Activated naive CD8-positive, alpha-beta T cell treated with anti-CD3 and anti-CD28 coated beads for 36 hours (primary cell): ENCODE measurements around the gene ATXN10. TPM values are rescaled to one million over a fixed set of nuclear protein-coding genes. Genes with fewer than 3 reads are reported as not detected.

Experiments used
- DNase-seq: peaks from one replicate; pipeline ENCODE4 v3.0.0; 2021
- H3K27ac Mint-ChIP-seq: one replicate; pipeline ENCODE4 v1.8.0; 2022; ENCODE audit warnings: mild to moderate bottlenecking, moderate library complexity, mixed read lengths
- H3K27me3 Mint-ChIP-seq: one replicate; pipeline ENCODE4 v1.8.0; 2022; ENCODE audit warnings: mild to moderate bottlenecking, mixed read lengths
- H3K36me3 Mint-ChIP-seq: one replicate; pipeline ENCODE4 v1.8.0; 2021; ENCODE audit warnings: mild to moderate bottlenecking, mixed read lengths
- H3K4me1 Mint-ChIP-seq: one replicate; pipeline ENCODE4 v1.8.0; 2021; ENCODE audit warnings: mixed read lengths
- H3K4me3 Mint-ChIP-seq: one replicate; pipeline ENCODE4 v1.8.0; 2022; ENCODE audit warnings: mild to moderate bottlenecking, moderate library complexity, mixed read lengths
- H3K9me3 Mint-ChIP-seq: one replicate; pipeline ENCODE4 v1.8.0; 2022; ENCODE audit warnings: mixed read lengths
- total RNA-seq, 2 experiments: library from RNA; stranded (reverse); gene quantifications; one replicate each; pipeline ENCODE4 v1.2.3, GENCODE V29; 2021

Gene ATXN10
- total RNA-seq, 2 experiments from 2014 or later = 124 to 130 TPM

DNA sequence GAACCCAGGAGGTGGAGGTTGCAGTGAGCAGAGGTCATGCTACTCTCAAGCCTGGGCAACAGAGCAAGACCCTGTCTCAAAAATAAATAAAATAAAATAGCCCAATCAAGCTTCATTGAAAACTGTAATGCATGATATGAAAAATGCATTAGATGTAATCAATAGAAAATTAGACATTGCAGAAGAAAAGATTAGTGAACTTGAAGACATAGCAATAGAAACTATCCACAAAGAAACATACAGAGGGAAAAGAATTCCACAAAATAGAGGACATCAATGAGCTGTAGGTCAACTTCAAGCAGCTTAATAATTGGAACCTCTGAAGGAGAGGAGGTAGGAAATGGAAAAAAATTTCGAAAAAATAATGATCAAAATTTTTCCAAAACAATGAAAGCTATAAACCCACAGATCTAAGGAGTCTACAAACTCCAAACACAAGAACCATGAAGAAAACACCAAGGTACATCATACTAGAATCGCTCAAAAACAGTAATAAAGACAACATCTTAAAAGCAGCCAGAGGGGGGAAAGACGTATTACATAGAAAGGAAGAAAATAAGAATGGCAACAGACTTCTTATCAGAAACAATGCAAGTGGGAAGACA is 201.1 kb downstream of the ATXN10 start:
- H3K9me3 Mint-ChIP-seq = peaks cover 5% of the 10 kb centered on the region
- peaks cover 5% of the 10 kb centered on the region for H3K36me3 Mint-ChIP-seq
- no peak overlapping the region for H3K4me3 Mint-ChIP-seq
- no peak for DNase-seq
- no peaks in the 10 kb centered on the region for H3K4me1 Mint-ChIP-seq
- no peak overlapping the region for H3K27ac Mint-ChIP-seq
- H3K27me3 Mint-ChIP-seq = peaks cover 23% of the 10 kb centered on the region

DNA sequence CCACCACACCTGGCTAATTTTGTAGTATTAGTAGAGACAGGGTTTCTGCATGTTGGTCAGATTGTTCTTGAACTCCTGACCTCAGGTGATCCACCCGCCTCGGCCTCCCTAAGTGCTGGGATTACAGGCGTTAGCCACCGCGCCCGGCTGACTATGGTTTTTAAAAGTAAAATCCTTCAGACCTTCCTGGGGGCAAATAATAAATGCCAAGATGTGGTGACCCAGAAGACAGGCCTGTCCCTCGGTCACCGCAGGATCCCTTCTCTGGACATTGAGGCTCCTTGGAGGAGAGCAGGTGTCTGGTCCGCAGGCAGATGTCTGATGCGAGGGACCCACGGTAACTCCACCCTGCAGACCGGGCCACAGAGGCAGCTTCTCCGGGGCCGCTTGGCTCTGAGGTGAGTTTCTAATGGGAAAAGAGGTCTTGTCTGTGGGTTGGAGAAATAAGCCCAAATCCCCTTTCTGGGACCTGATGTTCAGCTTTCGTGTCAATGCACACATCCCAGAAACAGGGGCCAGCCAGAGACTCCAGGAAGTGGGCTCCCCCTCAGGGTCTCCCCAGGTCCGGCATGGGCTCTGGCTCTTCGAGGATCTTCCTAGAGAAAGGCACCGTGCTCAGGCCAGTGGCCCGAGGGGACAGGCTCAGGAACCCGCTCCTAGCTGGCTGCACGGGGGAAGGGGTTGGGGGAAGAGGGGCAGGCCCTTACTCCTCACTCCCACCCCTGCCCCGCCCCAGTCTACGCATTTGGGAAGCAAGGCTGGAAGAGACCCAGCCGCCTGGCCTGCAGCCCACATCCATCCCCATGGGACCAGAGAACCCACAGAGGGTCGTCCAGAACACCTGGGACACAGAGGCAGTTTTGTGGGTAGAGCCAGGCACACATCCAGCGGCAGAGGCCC is 204.8 kb downstream of the ATXN10 start:
- Mint-ChIP-seq H3K4me1 (no peaks in the 10 kb centered on the region), H3K27me3 (peaks cover 38% of the 10 kb centered on the region), H3K27ac (no peak overlapping the region), H3K9me3 (peaks cover 5% of the 10 kb centered on the region), H3K36me3 (peaks cover 2% of the 10 kb centered on the region), H3K4me3 (no peak overlapping the region)
- DNase-seq = no peak

- no peak overlapping the region for H3K27ac Mint-ChIP-seq
- H3K27me3 Mint-ChIP-seq = peaks cover 44% of the 10 kb centered on the region
- no peaks in the 10 kb centered on the region for H3K4me1 Mint-ChIP-seq
- H3K36me3 Mint-ChIP-seq = peaks cover 2% of the 10 kb centered on the region
- no peak for DNase-seq
- H3K9me3 Mint-ChIP-seq = peaks cover 5% of the 10 kb centered on the region
- H3K4me3 Mint-ChIP-seq = no peak overlapping the region
Measured at GRCh38 chr22:45877036-45877380, 205.4 kb downstream of the ATXN10 start.

- peaks cover 4% of the 10 kb centered on the region for H3K9me3 Mint-ChIP-seq
- DNase-seq = no peak
- peaks cover 51% of the 10 kb centered on the region for H3K27me3 Mint-ChIP-seq
- H3K27ac Mint-ChIP-seq = no peak overlapping the region
- H3K4me3 Mint-ChIP-seq = no peak overlapping the region
- H3K36me3 Mint-ChIP-seq = peaks cover 1% of the 10 kb centered on the region
- H3K4me1 Mint-ChIP-seq = no peaks in the 10 kb centered on the region
Measured at GRCh38 chr22:45877651-45878050, 206.0 kb downstream of the ATXN10 start.

DNA sequence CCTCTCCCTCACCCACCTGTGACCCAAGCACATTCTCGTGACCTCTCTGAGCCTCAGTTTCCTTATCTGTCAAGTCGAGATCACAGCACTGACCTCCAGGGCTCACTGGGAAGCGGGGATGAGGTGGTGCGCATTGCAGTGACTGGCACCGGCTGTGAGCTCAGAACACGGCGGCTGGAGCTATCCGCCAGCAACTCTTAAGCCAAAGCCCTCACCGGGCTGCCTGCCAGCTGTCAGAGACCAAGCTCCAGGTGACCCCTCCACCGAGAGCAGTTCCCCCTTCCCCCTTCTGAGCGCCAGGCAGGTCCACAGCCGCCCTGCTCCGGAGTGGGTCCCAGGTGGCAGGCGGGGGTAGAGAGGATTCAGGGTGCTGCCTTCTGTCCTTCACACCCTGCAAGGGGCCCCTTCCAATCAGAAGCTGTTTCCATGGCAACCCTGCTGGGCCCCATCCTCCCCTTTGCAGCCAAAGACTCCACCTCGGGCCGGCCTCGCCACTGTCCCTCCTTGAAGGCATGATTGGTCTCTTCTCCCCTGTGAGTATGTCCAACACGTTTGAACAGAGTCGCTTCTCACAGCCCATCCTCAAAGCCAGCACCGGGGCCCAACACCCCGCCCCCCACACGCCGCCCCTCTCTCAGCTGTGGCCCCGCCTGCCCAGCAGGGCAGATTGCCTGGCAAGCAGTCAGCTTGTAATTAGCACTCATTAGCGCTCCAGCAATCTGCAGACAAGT is 206.6 kb downstream of the ATXN10 start:
- Mint-ChIP-seq H3K27ac (no peak overlapping the region), H3K27me3 (peaks cover 51% of the 10 kb centered on the region), H3K9me3 (no peaks in the 10 kb centered on the region), H3K4me1 (no peaks in the 10 kb centered on the region), H3K36me3 (no peaks in the 10 kb centered on the region), H3K4me3 (no peak overlapping the region)
- no peak for DNase-seq

DNA sequence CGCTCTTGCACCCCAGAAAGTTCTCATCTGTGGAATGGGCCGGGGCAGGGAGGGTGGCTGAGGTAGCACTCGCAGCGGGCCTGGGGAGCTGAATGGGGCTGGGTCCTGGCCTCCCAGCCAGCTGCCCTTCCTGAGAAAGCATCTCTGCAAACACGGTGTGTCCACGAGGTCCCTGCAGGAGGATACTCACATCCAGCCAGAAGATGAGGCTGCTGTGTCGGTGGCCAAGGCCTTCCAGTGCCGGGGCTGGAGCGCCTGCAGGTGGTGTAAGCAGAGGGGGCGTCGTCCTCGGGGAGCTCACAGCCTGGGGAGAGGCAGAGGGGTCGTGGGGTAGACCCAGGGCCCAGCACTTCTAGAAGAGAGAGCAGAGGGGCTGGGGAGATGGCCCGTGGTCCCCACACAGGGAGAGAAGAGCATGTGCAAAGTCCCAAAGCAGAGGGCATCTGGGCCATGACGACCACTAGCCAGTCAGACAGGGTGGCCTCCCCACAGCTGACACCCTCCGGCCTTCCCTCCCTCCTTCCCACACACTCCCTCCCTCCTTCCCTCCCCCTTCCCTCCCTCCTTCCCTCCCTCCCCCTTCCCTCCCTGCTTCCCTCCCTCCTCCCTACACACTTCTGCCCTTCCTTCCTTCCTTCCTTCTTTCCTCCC is 207.4 kb downstream of the ATXN10 start:
- Mint-ChIP-seq H3K27me3 (peaks cover 56% of the 10 kb centered on the region), H3K27ac (no peak overlapping the region), H3K4me1 (no peaks in the 10 kb centered on the region), H3K36me3 (no peaks in the 10 kb centered on the region), H3K4me3 (no peak overlapping the region), H3K9me3 (no peaks in the 10 kb centered on the region)
- DNase-seq = no peak

- no peaks in the 10 kb centered on the region for H3K4me1 Mint-ChIP-seq
- no peaks in the 10 kb centered on the region for H3K36me3 Mint-ChIP-seq
- no peak overlapping the region for H3K4me3 Mint-ChIP-seq
- no peaks in the 10 kb centered on the region for H3K9me3 Mint-ChIP-seq
- H3K27me3 Mint-ChIP-seq = peaks cover 56% of the 10 kb centered on the region
- H3K27ac Mint-ChIP-seq = no peak overlapping the region
- no peak for DNase-seq
Measured at GRCh38 chr22:45879552-45879949, 207.9 kb downstream of the ATXN10 start.

- peaks cover 56% of the 10 kb centered on the region for H3K27me3 Mint-ChIP-seq
- H3K9me3 Mint-ChIP-seq = no peaks in the 10 kb centered on the region
- H3K36me3 Mint-ChIP-seq = no peaks in the 10 kb centered on the region
- DNase-seq = no peak
- no peaks in the 10 kb centered on the region for H3K4me1 Mint-ChIP-seq
- H3K4me3 Mint-ChIP-seq = no peak overlapping the region
- no peak overlapping the region for H3K27ac Mint-ChIP-seq
Measured at GRCh38 chr22:45880091-45880715, 208.6 kb downstream of the ATXN10 start.

GRCh38 chr22:45880716-45881523 is 209.3 kb downstream of the ATXN10 start:
- no peaks in the 10 kb centered on the region for H3K9me3 Mint-ChIP-seq
- no peak overlapping the region for H3K27ac Mint-ChIP-seq
- H3K4me3 Mint-ChIP-seq = no peak overlapping the region
- DNase-seq = no peak
- H3K27me3 Mint-ChIP-seq = peaks cover 56% of the 10 kb centered on the region
- H3K4me1 Mint-ChIP-seq = no peaks in the 10 kb centered on the region
- no peaks in the 10 kb centered on the region for H3K36me3 Mint-ChIP-seq

- Mint-ChIP-seq H3K9me3 (no peaks in the 10 kb centered on the region), H3K27me3 (peaks cover 58% of the 10 kb centered on the region), H3K36me3 (no peaks in the 10 kb centered on the region), H3K4me3 (no peak overlapping the region), H3K27ac (no peak overlapping the region), H3K4me1 (no peaks in the 10 kb centered on the region)
- DNase-seq = no peak
Measured at GRCh38 chr22:45881524-45881875, 209.9 kb downstream of the ATXN10 start.

GRCh38 chr22:45882881-45883810 is 211.5 kb downstream of the ATXN10 start:
- H3K27me3 Mint-ChIP-seq = peaks cover 50% of the 10 kb centered on the region
- H3K9me3 Mint-ChIP-seq = no peaks in the 10 kb centered on the region
- no peak overlapping the region for H3K27ac Mint-ChIP-seq
- no peaks in the 10 kb centered on the region for H3K4me1 Mint-ChIP-seq
- H3K4me3 Mint-ChIP-seq = no peak overlapping the region
- H3K36me3 Mint-ChIP-seq = no peaks in the 10 kb centered on the region
- DNase-seq = no peak

DNA sequence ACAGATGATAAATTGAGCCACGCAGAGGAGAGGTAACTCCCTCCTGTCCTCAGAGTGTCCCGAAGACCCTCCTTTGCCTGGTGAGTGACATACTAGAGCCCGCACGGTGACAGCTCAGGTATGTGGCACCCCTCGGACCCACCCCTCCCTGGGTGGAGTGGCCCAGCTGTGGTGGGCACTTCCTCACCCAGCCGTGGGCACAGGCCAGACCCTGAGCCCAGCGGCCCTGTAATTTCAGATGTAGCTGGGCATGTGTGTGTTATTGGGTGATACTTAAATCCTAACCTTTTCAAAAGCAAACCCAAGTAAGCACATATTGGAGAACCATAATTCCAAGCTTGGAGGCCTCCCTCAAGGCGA is 212.2 kb downstream of the ATXN10 start:
- H3K27me3 Mint-ChIP-seq = peaks cover 49% of the 10 kb centered on the region
- H3K36me3 Mint-ChIP-seq = no peaks in the 10 kb centered on the region
- H3K9me3 Mint-ChIP-seq = no peaks in the 10 kb centered on the region
- no peak for DNase-seq
- H3K4me1 Mint-ChIP-seq = no peaks in the 10 kb centered on the region
- H3K27ac Mint-ChIP-seq = no peak overlapping the region
- no peak overlapping the region for H3K4me3 Mint-ChIP-seq

- no peak overlapping the region for H3K4me3 Mint-ChIP-seq
- no peak for DNase-seq
- H3K27me3 Mint-ChIP-seq = peaks cover 45% of the 10 kb centered on the region
Measured at GRCh38 chr22:45884201-45885062, 212.8 kb downstream of the ATXN10 start.

More at GRCh38 chr22:45884201-45885062, 212.8 kb downstream of the ATXN10 start:
- no peaks in the 10 kb centered on the region for H3K36me3 Mint-ChIP-seq
- H3K27ac Mint-ChIP-seq = no peak overlapping the region
- H3K4me1 Mint-ChIP-seq = no peaks in the 10 kb centered on the region
- no peaks in the 10 kb centered on the region for H3K9me3 Mint-ChIP-seq
